Testis (tissue), 2 donors: Measurements from ENCODE around the gene PIP5K1C.

Source experiments
- CTCF ChIP-seq, 3 experiments: fragments of 450-650 bp in 2 of 3; fragments of 200-600 bp in 1 of 3; sonication (generic) in 1 of 3; IDR thresholded peaks; one replicate each; pipeline ENCODE4 v1.5.1; 2016 to 2019; ENCODE audit warnings: antibody characterized with exemption in 3 of 3, mild to moderate bottlenecking in 2 of 3, moderate library complexity in 1 of 3
- POLR2A ChIP-seq: fragments of 450-650 bp; IDR thresholded peaks from one replicate; pipeline ENCODE4 v1.6.1; 2017; ENCODE audit warnings: antibody characterized with exemption, mild to moderate bottlenecking, moderate library complexity

- TF ChIP-seq CTCF (IDR thresholded peaks at IDR 0.05) (no peak), POLR2A (no peak)
Measured at GRCh38 chr19:3672575-3672948, 27.7 kb downstream of the PIP5K1C start.
